ENCODE results near the gene UXT. TPM values are rescaled to one million over a fixed set of nuclear protein-coding genes. Genes with fewer than 3 reads are reported as not detected.
A peak's percentile ranks its signal among the peaks of the same experiment; 100 is the strongest.

UXT gene
- polyA plus RNA-seq, 1 experiment: 76.9 TPM

- Histone ChIP-seq H3K4me3 (ENCODE audit: low read depth, low read length) (peak overlapping the region; percentile 66), H3K36me3 (ENCODE audit: control insufficient read depth, insufficient read depth, low read length) (peaks cover 3% of the 10 kb centered on the region), H3K27me3 (ENCODE audit: control insufficient read depth, insufficient read depth, low read length) (no peaks in the 10 kb centered on the region)
- no peak for DNase-seq (ENCODE audit: low read depth)
- TF ChIP-seq CTCF (IDR thresholded peaks at IDR 0.05; ENCODE audit: insufficient read depth, low read depth, low read length): no peak
- ChIA-PET CTCF (no interaction called here), POLR2A (no interaction called here)
These were observed 688 bp downstream of the UXT start for GRCh38 chrX:47658301-47658683.

- ChIA-PET POLR2A (no interaction called here), CTCF (interaction anchor here (0.5 kb wide), 1 partner anchor 111 kb away, joined by 3 read pairs; no protein-coding TSS in a partner anchor)
- no peak for TF ChIP-seq CTCF (IDR thresholded peaks at IDR 0.05; ENCODE audit: insufficient read depth, low read depth, low read length)
- Histone ChIP-seq H3K36me3 (ENCODE audit: control insufficient read depth, insufficient read depth, low read length) (peaks cover 3% of the 10 kb centered on the region), H3K4me3 (ENCODE audit: low read depth, low read length) (peak overlapping the region; percentile 28), H3K27me3 (ENCODE audit: control insufficient read depth, insufficient read depth, low read length) (no peaks in the 10 kb centered on the region)
- DNase-seq (ENCODE audit: low read depth): no peak
These were observed 7.7 kb downstream of the UXT start for GRCh38 chrX:47651043-47651905.

- no peaks in the 10 kb centered on the region for H3K27me3 ChIP-seq (ENCODE audit: control insufficient read depth, insufficient read depth, low read length)
- H3K4me3 ChIP-seq (ENCODE audit: low read depth, low read length): peak within 1 kb of the TSS; percentile 77
- peak; percentile 94 for DNase-seq (ENCODE audit: low read depth)
- peaks cover 2% of the 10 kb centered on the region for H3K36me3 ChIP-seq (ENCODE audit: control insufficient read depth, insufficient read depth, low read length)
- ChIA-PET POLR2A (no interaction called here), CTCF (interaction anchor here (1.0 kb wide), 1 partner anchor 127 kb away, joined by 4 read pairs; no protein-coding TSS in a partner anchor)
- TF ChIP-seq CTCF (IDR thresholded peaks at IDR 0.05; ENCODE audit: insufficient read depth, low read depth, low read length): no peak
These were observed 8.6 kb downstream of the UXT start, which contains the start of gene ELK1 for GRCh38 chrX:47650164-47651042. TSS of gene ELK1 (minus strand) at chrX:47650563. CDS start at chrX:47641441, 9,122 bp downstream.

- Histone ChIP-seq H3K4me3 (ENCODE audit: low read depth, low read length) (peak overlapping the region; percentile 77), H3K27me3 (ENCODE audit: control insufficient read depth, insufficient read depth, low read length) (no peaks in the 10 kb centered on the region), H3K36me3 (ENCODE audit: control insufficient read depth, insufficient read depth, low read length) (peaks cover 2% of the 10 kb centered on the region)
- CTCF ChIA-PET: interaction anchor here (1.0 kb wide), 1 partner anchor 126 kb away, joined by 4 read pairs; no protein-coding TSS in a partner anchor
- no peak for DNase-seq (ENCODE audit: low read depth)
- POLR2A ChIA-PET: no interaction called here
- no peak for TF ChIP-seq CTCF (IDR thresholded peaks at IDR 0.05; ENCODE audit: insufficient read depth, low read depth, low read length)
These were observed 9.2 kb downstream of the UXT start for GRCh38 chrX:47649781-47650163.

- no peak for TF ChIP-seq CTCF (IDR thresholded peaks at IDR 0.05; ENCODE audit: insufficient read depth, low read depth, low read length)
- H3K27me3 ChIP-seq (ENCODE audit: control insufficient read depth, insufficient read depth, low read length): no peaks in the 10 kb centered on the region
- CTCF ChIA-PET: interaction anchor here (1.0 kb wide), 1 partner anchor 125 kb away, joined by 4 read pairs; no protein-coding TSS in a partner anchor
- H3K36me3 ChIP-seq (ENCODE audit: control insufficient read depth, insufficient read depth, low read length): peaks cover 2% of the 10 kb centered on the region
- peak overlapping the region; percentile 77 for H3K4me3 ChIP-seq (ENCODE audit: low read depth, low read length)
- DNase-seq (ENCODE audit: low read depth): no peak
- POLR2A ChIA-PET: no interaction called here
These were observed 9.7 kb downstream of the UXT start for GRCh38 chrX:47649271-47649670.

Data from BJ (cell line).